H1 (cell line): ENCODE results near the gene PIP5K1C. TPM values are rescaled to one million over a fixed set of nuclear protein-coding genes. Genes with fewer than 3 reads are reported as not detected.

Experiments
- JUN ChIP-seq: IDR thresholded peaks from 2 replicates; pipeline ENCODE4 v1.6.1; 2011; ENCODE audit warnings: low read depth, mild to moderate bottlenecking, improper control_type of control experiment, low read length
- polyA plus RNA-seq, 7 experiments: library from polyadenylated mRNA; depleted of rRNA in 3 of 7; stranded (reverse) in 5 of 7; unstranded in 2 of 7; fragments of >200 nt in 5 of 7; fragments of 200-250 nt in 2 of 7; gene quantifications; 1 replicate in 5 of 7; 2 replicates in 1 of 7; 4 replicates in 1 of 7; pipeline versions ENCODE4 v1.2.1 to v1.2.3, GENCODE V29; 2011 to 2013; ENCODE audit warnings: missing spikeins in 2 of 7, mixed read lengths in 2 of 7
- total RNA-seq: library from RNA; stranded (reverse); fragmentation: NEBNext Ultra II Directional; extraction: Animal tissue kit (Norgen Biotek cat#: 25700); gene quantifications from 2 replicates; pipeline ENCODE4 v1.2.1, GENCODE V29; 2021
- TF ChIP-seq, protein P1 (sequence below): fragments of 300-600 bp; sonication (generic); IDR thresholded peaks from 2 replicates; pipeline ENCODE4 v1.7.1; 2012; ENCODE audit warnings: low read length, moderate library complexity, mild to moderate bottlenecking, inconsistent platforms; ENCODE audit not compliant: insufficient replicate concordance

The PIP5K1C gene
- total and polyA plus RNA-seq, 2 of the 8 experiments (the other 6 are each of a cell fraction or from before 2014, with no cell fraction given) = 10.6 to 32.9 TPM

DNA sequence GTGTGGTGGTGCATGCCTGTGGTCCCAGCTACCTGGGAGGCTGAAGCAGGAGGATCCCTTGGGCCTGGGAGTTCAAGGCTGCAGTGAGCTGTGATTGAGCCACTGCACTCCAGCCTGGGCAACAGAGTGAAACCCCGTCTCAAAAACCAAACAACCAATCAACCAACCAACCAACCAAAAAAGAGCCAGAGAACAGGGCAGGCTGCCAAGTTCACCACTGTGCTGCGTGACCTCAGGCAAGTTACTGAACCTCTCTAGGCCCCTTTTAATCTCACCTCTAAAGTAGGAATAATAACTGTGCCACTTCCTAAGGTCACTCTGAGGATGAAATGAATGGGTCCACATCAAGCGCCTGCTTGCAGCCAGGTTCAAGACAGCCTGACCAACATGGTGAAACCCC, 24.9 kb upstream of the PIP5K1C start (continued):
- TF ChIP-seq, protein P1, sequence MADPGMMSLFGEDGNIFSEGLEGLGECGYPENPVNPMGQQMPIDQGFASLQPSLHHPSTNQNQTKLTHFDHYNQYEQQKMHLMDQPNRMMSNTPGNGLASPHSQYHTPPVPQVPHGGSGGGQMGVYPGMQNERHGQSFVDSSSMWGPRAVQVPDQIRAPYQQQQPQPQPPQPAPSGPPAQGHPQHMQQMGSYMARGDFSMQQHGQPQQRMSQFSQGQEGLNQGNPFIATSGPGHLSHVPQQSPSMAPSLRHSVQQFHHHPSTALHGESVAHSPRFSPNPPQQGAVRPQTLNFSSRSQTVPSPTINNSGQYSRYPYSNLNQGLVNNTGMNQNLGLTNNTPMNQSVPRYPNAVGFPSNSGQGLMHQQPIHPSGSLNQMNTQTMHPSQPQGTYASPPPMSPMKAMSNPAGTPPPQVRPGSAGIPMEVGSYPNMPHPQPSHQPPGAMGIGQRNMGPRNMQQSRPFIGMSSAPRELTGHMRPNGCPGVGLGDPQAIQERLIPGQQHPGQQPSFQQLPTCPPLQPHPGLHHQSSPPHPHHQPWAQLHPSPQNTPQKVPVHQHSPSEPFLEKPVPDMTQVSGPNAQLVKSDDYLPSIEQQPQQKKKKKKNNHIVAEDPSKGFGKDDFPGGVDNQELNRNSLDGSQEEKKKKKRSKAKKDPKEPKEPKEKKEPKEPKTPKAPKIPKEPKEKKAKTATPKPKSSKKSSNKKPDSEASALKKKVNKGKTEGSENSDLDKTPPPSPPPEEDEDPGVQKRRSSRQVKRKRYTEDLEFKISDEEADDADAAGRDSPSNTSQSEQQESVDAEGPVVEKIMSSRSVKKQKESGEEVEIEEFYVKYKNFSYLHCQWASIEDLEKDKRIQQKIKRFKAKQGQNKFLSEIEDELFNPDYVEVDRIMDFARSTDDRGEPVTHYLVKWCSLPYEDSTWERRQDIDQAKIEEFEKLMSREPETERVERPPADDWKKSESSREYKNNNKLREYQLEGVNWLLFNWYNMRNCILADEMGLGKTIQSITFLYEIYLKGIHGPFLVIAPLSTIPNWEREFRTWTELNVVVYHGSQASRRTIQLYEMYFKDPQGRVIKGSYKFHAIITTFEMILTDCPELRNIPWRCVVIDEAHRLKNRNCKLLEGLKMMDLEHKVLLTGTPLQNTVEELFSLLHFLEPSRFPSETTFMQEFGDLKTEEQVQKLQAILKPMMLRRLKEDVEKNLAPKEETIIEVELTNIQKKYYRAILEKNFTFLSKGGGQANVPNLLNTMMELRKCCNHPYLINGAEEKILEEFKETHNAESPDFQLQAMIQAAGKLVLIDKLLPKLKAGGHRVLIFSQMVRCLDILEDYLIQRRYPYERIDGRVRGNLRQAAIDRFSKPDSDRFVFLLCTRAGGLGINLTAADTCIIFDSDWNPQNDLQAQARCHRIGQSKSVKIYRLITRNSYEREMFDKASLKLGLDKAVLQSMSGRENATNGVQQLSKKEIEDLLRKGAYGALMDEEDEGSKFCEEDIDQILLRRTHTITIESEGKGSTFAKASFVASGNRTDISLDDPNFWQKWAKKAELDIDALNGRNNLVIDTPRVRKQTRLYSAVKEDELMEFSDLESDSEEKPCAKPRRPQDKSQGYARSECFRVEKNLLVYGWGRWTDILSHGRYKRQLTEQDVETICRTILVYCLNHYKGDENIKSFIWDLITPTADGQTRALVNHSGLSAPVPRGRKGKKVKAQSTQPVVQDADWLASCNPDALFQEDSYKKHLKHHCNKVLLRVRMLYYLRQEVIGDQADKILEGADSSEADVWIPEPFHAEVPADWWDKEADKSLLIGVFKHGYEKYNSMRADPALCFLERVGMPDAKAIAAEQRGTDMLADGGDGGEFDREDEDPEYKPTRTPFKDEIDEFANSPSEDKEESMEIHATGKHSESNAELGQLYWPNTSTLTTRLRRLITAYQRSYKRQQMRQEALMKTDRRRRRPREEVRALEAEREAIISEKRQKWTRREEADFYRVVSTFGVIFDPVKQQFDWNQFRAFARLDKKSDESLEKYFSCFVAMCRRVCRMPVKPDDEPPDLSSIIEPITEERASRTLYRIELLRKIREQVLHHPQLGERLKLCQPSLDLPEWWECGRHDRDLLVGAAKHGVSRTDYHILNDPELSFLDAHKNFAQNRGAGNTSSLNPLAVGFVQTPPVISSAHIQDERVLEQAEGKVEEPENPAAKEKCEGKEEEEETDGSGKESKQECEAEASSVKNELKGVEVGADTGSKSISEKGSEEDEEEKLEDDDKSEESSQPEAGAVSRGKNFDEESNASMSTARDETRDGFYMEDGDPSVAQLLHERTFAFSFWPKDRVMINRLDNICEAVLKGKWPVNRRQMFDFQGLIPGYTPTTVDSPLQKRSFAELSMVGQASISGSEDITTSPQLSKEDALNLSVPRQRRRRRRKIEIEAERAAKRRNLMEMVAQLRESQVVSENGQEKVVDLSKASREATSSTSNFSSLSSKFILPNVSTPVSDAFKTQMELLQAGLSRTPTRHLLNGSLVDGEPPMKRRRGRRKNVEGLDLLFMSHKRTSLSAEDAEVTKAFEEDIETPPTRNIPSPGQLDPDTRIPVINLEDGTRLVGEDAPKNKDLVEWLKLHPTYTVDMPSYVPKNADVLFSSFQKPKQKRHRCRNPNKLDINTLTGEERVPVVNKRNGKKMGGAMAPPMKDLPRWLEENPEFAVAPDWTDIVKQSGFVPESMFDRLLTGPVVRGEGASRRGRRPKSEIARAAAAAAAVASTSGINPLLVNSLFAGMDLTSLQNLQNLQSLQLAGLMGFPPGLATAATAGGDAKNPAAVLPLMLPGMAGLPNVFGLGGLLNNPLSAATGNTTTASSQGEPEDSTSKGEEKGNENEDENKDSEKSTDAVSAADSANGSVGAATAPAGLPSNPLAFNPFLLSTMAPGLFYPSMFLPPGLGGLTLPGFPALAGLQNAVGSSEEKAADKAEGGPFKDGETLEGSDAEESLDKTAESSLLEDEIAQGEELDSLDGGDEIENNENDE = no peak
- TF ChIP-seq JUN = no peak
